Effector CD8-positive, alpha-beta T cell (primary cell): ENCODE data around the gene MYG1.

ENCODE experiments used
- DNase-seq: peaks from one replicate; lab custom pipeline; 2025; lab: John Stamatoyannopoulos, UW
- total RNA-seq, 4 experiments: gene quantifications; one replicate each; lab custom pipeline; 2026; lab: John Stamatoyannopoulos, UW

The MYG1 gene, protein sequence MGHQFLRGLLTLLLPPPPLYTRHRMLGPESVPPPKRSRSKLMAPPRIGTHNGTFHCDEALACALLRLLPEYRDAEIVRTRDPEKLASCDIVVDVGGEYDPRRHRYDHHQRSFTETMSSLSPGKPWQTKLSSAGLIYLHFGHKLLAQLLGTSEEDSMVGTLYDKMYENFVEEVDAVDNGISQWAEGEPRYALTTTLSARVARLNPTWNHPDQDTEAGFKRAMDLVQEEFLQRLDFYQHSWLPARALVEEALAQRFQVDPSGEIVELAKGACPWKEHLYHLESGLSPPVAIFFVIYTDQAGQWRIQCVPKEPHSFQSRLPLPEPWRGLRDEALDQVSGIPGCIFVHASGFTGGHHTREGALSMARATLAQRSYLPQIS
- 0 to 0.27 (median 0.10) reads per million in 4 experiments for total RNA-seq

GRCh38 chr12:53299454-53300180 lies at the start of gene MYG1:
TSS of gene MYG1 (plus strand) at chr12:53299695. CDS start at chr12:53299738, 43 bp downstream.
- peak; percentile 64 for DNase-seq

DNA sequence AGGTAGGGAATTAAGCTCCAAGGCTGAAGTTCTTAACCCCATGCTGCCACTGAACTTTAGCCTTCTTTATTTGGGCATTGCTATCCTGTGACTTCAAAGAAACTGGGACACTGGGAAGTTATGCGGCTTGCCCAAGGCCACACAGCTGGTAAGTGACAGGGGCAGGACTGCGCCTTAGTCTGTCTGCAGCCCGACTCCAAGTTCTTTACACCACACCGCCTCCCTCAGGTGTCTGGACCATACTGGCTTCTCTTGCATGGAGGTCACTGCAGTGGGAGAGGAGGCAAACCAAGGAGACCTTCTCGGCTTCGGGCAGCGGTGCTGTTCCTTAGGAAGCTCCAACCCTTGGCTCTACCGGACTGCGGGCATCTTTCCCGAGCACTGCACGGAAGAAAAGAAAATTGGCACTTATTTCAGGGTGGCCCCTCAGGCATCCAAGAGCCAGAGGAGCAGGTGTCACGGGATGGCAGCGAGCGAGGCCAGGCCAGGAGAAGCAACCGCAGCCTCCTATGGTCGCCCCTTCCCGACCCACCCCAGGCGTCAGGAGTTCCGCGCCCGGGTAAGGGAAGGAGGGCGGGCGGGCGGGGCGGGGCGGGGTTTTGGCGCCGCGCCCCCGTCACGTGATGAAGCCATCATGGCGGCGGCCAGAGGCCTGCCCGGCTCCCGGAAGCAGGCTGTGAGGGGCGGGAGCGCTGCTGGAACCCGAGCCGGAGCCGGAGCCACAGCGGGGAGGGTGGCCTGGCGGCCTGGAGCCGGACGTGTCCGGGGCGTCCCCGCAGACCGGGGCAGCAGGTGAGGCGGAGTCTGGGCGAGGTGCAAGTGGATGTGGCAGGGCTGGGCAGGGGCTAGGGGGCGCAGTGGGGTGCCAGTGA lies 47.8 kb upstream of the MYG1 start:
- DNase-seq: peak; percentile 66

DNA sequence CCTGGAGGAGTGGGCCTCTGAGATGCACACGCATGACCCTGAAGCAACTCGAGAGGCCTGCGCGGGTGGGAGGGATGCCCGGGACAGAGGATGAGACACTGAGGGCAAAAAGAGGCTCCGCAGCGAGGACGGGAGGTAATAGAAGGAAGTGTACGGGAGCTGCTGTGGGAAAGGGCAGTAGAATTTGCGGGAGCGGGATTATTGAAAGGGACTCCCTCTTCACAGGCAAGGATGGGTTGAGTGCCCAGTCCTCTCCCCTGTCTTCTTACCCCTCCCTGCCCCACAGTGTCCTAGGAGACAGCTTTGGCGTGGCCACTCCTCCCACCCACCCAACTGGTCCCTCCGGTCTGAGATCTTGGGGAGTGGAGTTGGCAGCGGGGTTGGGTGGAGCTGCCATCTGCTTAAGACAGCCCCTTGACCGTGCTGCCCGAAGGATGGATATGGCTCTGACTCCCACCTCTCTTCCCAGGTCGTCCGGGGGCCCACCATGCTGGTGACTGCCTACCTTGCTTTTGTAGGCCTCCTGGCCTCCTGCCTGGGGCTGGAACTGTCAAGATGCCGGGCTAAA lies 47.1 kb upstream of the MYG1 start:
- DNase-seq: no peak

DNA sequence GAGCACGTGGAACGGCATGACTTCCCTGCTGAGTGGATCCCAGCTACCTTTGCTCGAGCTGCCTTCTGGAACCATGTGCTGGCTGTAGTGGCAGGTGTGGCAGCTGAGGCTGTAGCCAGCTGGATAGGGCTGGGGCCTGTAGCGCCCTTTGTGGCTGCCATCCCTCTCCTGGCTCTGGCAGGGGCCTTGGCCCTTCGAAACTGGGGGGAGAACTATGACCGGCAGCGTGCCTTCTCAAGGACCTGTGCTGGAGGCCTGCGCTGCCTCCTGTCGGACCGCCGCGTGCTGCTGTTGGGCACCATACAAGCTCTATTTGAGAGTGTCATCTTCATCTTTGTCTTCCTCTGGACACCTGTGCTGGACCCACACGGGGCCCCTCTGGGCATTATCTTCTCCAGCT lies 46.2 kb upstream of the MYG1 start:
- DNase-seq: no peak

DNA sequence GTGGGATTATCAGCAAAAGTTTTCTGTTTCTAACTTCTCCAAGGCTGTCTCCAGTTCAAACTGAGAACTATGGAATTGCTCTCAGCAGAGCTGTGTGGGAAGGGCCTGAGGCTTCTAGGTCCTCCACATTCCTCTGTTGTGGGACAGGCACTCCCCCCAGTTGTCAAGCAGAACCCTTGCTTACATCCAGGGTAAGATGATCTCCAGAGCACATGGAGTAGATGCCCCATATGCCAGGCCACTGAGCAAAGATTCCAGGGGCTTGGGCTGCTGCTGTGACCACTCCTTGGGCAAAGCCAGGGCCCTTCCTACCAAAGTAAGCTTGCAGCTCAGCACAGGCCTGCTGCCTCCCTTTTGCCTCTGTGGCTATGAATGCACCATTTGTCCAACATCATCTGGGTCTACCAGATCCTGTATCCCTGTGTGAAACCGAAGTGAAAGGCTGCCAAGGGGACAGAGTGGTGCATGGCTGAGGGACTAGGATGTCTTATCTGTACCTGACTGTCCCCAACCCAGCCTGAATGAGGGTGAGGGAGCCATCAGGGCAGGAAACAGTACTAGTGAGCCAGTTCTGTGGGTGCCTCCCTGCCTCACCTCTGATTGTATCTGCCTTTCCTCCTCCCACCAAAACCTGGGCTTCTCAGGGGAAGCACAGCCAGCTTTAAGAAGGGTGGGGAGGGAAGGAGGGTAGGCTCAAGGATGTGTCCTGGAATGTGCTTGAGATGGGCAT lies 44.5 kb upstream of the MYG1 start:
- DNase-seq: no peak

DNA sequence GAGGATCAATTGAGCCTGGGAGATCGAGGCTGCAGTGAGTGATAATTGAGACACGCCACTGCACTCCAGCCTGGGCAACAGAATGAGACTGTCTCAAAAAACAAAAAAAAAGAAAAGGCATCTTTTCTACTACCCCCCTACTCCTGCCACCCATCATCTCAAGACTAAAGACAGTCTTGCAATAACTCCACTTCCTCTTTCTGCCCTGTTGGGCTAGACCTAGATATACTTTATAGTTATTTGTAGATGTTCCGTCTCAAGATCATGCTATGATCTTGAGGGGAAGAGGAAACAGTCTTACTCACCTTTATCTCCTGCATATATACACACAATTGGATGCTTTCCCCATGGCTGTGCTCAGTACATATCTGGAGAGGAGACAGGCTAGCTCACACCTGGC lies 43.5 kb upstream of the MYG1 start:
- DNase-seq: no peak

DNA sequence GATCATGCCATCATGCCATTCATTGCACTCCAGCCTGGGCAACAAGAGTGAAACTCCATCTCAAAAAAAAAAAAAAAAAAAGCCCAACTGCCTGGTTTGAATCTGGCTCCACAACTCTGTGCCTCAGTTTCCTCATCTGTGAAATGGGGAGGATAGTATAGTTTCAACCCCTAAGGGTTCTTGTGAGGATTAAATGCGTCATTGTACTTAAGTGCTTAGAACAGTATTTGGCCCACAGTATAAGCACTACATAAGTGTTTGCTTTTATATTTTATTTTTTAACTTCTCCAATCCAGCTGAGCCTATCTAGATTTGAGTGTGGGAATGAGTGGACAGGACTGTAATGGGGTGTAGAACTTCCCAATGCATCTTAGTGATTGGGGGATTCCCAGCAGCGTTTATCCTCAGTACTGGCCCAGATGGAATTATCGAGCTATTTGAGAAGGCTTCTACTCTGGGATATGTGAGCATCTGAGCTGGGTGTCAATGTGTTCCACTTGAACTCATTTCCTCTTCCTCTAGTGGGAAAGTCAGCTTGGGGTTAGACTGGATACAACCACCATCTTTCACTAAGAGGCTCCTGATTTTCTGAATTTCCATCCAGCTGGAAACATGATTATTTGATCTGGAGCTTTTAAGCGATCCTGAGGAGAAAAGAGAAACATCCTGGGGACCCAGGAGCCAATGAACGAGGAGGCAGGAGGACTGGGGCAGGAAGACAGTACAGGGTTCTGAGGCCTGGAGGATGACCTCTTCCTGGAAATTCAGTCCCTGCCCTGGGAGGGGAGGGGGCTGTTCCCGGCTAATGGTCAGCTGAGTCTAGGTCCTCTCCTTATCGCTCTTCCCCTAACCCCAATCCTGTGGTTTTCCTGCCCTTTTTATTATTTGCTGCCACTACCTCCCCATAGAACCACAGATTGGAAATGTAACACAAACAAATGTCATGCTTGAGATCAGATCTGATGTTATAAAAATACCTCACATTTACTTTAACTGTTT lies 40.7 kb upstream of the MYG1 start:
- no peak for DNase-seq

DNA sequence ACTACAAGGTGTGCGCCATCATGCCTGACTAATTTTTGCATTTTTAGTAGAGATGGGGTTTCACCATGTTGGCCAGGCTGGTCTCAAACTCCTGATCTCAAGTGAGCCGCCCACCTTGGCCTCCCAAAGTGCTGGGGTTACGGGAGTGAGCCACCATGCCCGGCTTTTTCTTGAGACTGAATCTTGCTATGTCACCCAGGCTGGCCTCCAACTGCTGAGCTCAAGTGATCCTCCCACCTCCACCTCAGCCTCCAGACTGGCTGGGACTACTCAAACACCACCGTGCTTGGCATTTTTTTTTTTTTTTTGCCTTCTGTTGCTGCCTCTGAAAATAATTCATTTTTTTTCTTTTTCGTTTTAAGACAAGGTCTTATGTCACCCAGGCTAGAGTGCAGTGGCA lies 39.6 kb upstream of the MYG1 start:
- no peak for DNase-seq

- DNase-seq: no peak
Observed at GRCh38 chr12:53265783-53266182, 33.7 kb upstream of the MYG1 start.

DNA sequence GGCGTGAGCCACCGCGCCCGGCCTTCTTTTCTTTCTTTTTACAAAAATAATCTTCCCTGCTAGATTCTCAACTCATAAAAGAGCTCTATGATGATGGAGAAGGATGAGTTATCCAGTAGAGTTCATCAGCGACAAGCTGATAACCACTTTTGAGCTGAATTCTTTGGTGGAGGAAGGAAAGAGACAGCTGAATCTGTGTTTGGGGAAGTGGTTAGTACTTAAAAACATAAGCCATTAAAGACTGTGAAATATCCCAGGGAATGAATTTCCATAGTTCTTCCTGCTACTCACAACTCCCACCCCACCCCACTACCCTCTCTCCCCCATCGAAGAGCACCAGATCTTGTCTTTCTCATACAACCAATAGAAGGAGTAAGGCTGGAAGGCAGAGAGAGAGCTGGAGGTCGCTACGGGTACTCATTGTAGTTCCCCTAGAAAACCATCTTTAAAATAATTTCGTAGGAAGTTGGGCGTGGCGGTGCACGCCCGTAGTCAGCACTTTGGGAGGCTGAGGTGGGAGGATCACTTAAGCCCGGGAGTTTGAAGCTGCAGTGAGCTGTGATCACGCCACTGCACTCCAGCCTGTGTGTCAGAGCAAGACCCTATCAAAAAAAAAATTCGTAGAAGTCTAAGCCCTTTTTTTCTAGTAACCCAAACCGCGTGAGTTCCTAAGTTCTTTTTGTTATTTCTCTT lies 32.0 kb upstream of the MYG1 start:
- DNase-seq: no peak

GRCh38 chr12:53267999-53268629 lies 31.4 kb upstream of the MYG1 start, which contains the start of gene ESPL1:
TSS of gene ESPL1 (plus strand) at chr12:53268299. CDS start at chr12:53268767, 468 bp downstream.
- peak; percentile 83 for DNase-seq

GRCh38 chr12:53268630-53269562 lies 30.6 kb upstream of the MYG1 start:
- no peak for DNase-seq

GRCh38 chr12:53274445-53274844 lies 25.1 kb upstream of the MYG1 start:
- no peak for DNase-seq

DNA sequence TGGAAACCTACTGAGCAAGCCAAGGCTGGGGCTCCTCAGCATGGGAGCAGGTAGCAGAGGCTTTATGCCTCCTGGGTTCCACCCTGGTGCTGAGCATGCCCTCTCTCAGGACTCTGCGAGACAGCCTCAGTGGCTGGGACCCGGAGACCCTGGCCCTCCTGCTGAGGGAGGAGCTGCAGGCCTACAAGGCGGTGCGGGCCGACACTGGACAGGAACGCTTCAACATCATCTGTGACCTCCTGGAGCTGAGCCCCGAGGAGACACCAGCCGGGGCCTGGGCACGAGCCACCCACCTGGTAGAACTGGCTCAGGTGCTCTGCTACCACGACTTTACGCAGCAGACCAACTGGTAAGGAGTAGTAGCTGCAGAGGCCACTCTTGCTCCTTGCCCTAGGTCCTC lies 23.0 kb upstream of the MYG1 start:
- DNase-seq: no peak

GRCh38 chr12:53277981-53278380 lies 21.5 kb upstream of the MYG1 start:
- no peak for DNase-seq

GRCh38 chr12:53279283-53279869 lies 20.1 kb upstream of the MYG1 start:
- no peak for DNase-seq

- no peak for DNase-seq
Observed at GRCh38 chr12:53279888-53280498, 19.5 kb upstream of the MYG1 start.
